Trophoblast cell (in vitro differentiated cells and primary cell): ENCODE measurements around the gene VKORC1L1.
"Not testable (repeated sequence)": the region's sequence is repeated elsewhere in the genome, so short reads cannot be mapped to it uniquely, and the experiment has no call there.

Source experiments
- DNase-seq, 2 donors: peaks; one replicate each; pipeline ENCODE4 v3.0.0-alpha.2; 2016
- H2AFZ ChIP-seq: 2 replicates; pipeline ENCODE4 v1.6.1; 2013; ENCODE audit warnings: low read length, moderate library complexity, mild to moderate bottlenecking; ENCODE audit not compliant: insufficient read depth, poor library complexity
- H2AK5ac ChIP-seq: 2 replicates; pipeline ENCODE4 v1.6.1; 2013; ENCODE audit warnings: mild to moderate bottlenecking, low read length
- H2BK120ac ChIP-seq: 2 replicates; pipeline ENCODE4 v1.6.1; 2013; ENCODE audit warnings: low read length, mild to moderate bottlenecking, moderate library complexity; ENCODE audit not compliant: insufficient read depth, poor library complexity
- H2BK12ac ChIP-seq: 2 replicates; pipeline ENCODE4 v1.6.1; 2013; ENCODE audit warnings: mild to moderate bottlenecking, low read length, moderate library complexity
- H2BK5ac ChIP-seq: 2 replicates; pipeline ENCODE4 v1.6.1; 2013; ENCODE audit warnings: low read length, low read depth, moderate library complexity, mild to moderate bottlenecking; ENCODE audit not compliant: poor library complexity
- H3K14ac ChIP-seq: 2 replicates; pipeline ENCODE4 v1.6.1; 2013; ENCODE audit warnings: mild to moderate bottlenecking, low read length
- H3K18ac ChIP-seq: 2 replicates; pipeline ENCODE4 v1.6.1; 2013; ENCODE audit warnings: mild to moderate bottlenecking, low read length
- H3K23ac ChIP-seq: 2 replicates; pipeline ENCODE4 v1.6.1; 2013; ENCODE audit warnings: low read length
- H3K27ac ChIP-seq: 2 replicates; pipeline ENCODE4 v1.5.1; 2013; ENCODE audit warnings: low read depth, mild to moderate bottlenecking, inconsistent platforms, low read length, moderate library complexity
- H3K27me3 ChIP-seq: 2 replicates; pipeline ENCODE4 v1.6.1; 2013; ENCODE audit warnings: inconsistent platforms, mild to moderate bottlenecking, low read length, moderate library complexity; ENCODE audit not compliant: insufficient read depth
- H3K36me3 ChIP-seq, 2 experiments: 1 replicate in 1 of 2; 2 replicates in 1 of 2; pipeline ENCODE4 v1.6.1; 2013; ENCODE audit warnings: low read length in 2 of 2, mild to moderate bottlenecking in 2 of 2, moderate library complexity in 1 of 2; ENCODE audit not compliant: insufficient read depth in 2 of 2, control insufficient read depth in 1 of 2
- H3K4ac ChIP-seq: 2 replicates; pipeline ENCODE4 v1.6.1; 2013; ENCODE audit warnings: low read depth, mild to moderate bottlenecking, low read length, moderate library complexity
- H3K4me1 ChIP-seq, 2 experiments: 1 replicate in 1 of 2; 2 replicates in 1 of 2; pipeline ENCODE4 v1.6.1; 2013; ENCODE audit warnings: low read length in 2 of 2, mild to moderate bottlenecking in 2 of 2, moderate library complexity in 1 of 2; ENCODE audit not compliant: insufficient read depth in 2 of 2, control insufficient read depth in 1 of 2
- H3K4me2 ChIP-seq: 2 replicates; pipeline ENCODE4 v1.6.1; 2013; ENCODE audit warnings: inconsistent platforms, mild to moderate bottlenecking, low read length, moderate library complexity
- H3K4me3 ChIP-seq: 2 replicates; pipeline ENCODE4 v1.5.1; 2013; ENCODE audit warnings: mild to moderate bottlenecking, low read depth, low read length, inconsistent platforms
- H3K79me1 ChIP-seq: one replicate; pipeline ENCODE4 v1.6.1; 2013; ENCODE audit warnings: low read length
- H3K79me2 ChIP-seq: 2 replicates; pipeline ENCODE4 v1.6.1; 2013; ENCODE audit warnings: low read length, mild to moderate bottlenecking; ENCODE audit not compliant: control insufficient read depth, insufficient read depth, poor library complexity
- H3K9ac ChIP-seq: 2 replicates; pipeline ENCODE4 v1.6.1; 2013; ENCODE audit warnings: mild to moderate bottlenecking, low read length
- H3K9me3 ChIP-seq: 2 replicates; pipeline ENCODE4 v1.6.1; 2013; ENCODE audit warnings: low read depth, mild to moderate bottlenecking, control low read depth, inconsistent platforms, low read length; ENCODE audit not compliant: insufficient read depth
- H4K12ac ChIP-seq: 2 replicates; pipeline ENCODE4 v1.6.1; 2013; ENCODE audit warnings: low read depth, mild to moderate bottlenecking, low read length, moderate library complexity
- H4K8ac ChIP-seq: 2 replicates; pipeline ENCODE4 v1.6.1; 2013; ENCODE audit warnings: low read depth, mild to moderate bottlenecking, low read length, moderate library complexity
- H4K91ac ChIP-seq: one replicate; pipeline ENCODE4 v1.6.1; 2013; ENCODE audit warnings: low read depth, mild to moderate bottlenecking, low read length, moderate library complexity
- whole genome bisulfite sequencing: extraction: QIAGEN DNeasy Blood & Tissue Kit; methylation state at CpG from one replicate; pipeline ENCODE4 v1.1.7; 2013; ENCODE audit warnings: missing lambda C conversion rate; ENCODE audit not compliant: insufficient read length, insufficient coverage; ENCODE audit errors: extremely low coverage; 5-methylcytosine and 5-hydroxymethylcytosine counted together

VKORC1L1 gene

GRCh38 chr7:65858660-65859059 lies 14.2 kb upstream of the VKORC1L1 start:
- not testable (repeated sequence) for H3K4me1 ChIP-seq, DNase-seq, H3K79me1 ChIP-seq, H2BK12ac ChIP-seq, H4K91ac ChIP-seq, H3K9ac ChIP-seq, H3K4me3 ChIP-seq, H3K23ac ChIP-seq, H4K12ac ChIP-seq, H2BK5ac ChIP-seq, H4K8ac ChIP-seq, H3K27me3 ChIP-seq, H3K14ac ChIP-seq, H2BK120ac ChIP-seq, H3K36me3 ChIP-seq, H3K27ac ChIP-seq, H2AFZ ChIP-seq, H3K4ac ChIP-seq, H3K79me2 ChIP-seq, H2AK5ac ChIP-seq, H3K9me3 ChIP-seq, H3K18ac ChIP-seq, H3K4me2 ChIP-seq
- WGBS: no CpG with 5 or more reads among the region's 4 CpGs

DNA sequence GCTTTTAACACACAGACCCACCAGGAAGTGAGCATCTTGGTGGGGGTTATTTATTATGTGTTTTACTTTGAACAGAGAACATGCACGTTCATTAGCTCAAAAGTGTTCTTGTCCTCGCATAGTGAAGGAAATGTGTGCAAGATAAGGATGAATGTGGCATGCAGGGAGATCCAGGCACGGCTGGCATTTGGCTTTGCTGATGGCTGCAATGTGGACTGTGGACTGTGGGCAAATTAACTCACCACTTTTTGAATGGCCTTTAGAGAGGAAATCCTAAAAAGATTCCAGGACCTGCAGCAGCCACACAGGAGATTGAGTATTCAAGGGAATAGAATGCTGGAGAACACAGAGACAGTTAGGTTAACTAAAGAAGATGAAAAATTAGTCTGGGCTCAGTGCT lies 6.6 kb upstream of the VKORC1L1 start:
- not testable (repeated sequence) for H2AFZ ChIP-seq, H4K12ac ChIP-seq, H3K9ac ChIP-seq, H3K23ac ChIP-seq, H2BK12ac ChIP-seq, H2AK5ac ChIP-seq, H3K27ac ChIP-seq, H3K4me1 ChIP-seq, H3K27me3 ChIP-seq, H2BK5ac ChIP-seq, H3K14ac ChIP-seq, H3K18ac ChIP-seq, H3K79me1 ChIP-seq, H3K9me3 ChIP-seq, H3K4me2 ChIP-seq, H2BK120ac ChIP-seq, H3K36me3 ChIP-seq, H3K4me3 ChIP-seq, H3K4ac ChIP-seq, H4K8ac ChIP-seq, H3K79me2 ChIP-seq, H4K91ac ChIP-seq, DNase-seq
- WGBS: no CpG with 5 or more reads among the region's 3 CpGs

DNA sequence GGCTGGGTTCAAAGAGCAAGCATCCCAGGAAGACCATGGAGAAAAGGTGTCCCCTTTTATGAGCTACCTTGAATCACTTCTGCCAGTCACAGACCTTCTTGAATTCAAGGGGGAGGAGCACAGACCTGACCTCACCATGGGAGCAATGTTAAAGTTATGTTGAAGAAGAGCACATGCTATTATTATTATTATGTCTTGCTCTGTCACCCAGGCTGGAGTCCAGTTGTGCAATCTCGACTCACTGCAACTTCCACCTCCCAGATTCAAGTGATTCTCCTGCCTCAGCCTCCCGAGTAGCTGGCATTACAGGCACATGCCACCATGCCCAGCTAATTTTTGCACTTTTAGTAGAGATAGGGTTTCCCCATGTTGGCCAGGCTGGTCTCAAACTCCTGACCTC lies 5.2 kb upstream of the VKORC1L1 start:
- H4K8ac ChIP-seq, H4K12ac ChIP-seq, H4K91ac ChIP-seq, H3K4me3 ChIP-seq, H3K79me1 ChIP-seq, DNase-seq, H2BK12ac ChIP-seq, H3K36me3 ChIP-seq, H3K27ac ChIP-seq, H3K9ac ChIP-seq, H3K79me2 ChIP-seq, H3K23ac ChIP-seq, H3K4me1 ChIP-seq, H3K27me3 ChIP-seq, H3K4ac ChIP-seq, H2BK5ac ChIP-seq, H3K9me3 ChIP-seq, H2AK5ac ChIP-seq, H3K4me2 ChIP-seq, H3K14ac ChIP-seq, H2BK120ac ChIP-seq, H2AFZ ChIP-seq, H3K18ac ChIP-seq: not testable (repeated sequence)
- no CpG with 5 or more reads among the region's 2 CpGs for WGBS

DNA sequence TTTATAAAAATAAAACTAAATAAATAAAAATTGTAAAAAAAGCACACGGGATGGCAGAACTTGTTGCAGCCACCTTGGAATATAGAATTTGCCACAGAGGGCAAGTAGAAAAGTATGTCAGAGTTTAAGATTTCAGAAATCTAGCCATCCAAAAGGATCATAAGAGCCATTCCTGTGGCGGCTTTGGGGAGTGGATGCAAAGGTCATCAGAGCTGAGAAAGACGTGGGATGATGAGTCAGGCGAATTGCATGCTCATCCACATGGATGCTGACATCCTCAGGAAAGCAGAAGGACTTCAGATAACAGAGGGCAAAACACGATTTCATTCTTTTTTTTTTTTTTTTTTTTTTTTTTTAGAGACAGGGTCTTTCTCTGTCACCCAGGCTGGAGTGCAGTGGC lies 3.6 kb upstream of the VKORC1L1 start:
- H3K27ac ChIP-seq, H2BK12ac ChIP-seq, H3K14ac ChIP-seq, H3K36me3 ChIP-seq, H3K27me3 ChIP-seq, H4K91ac ChIP-seq, H3K23ac ChIP-seq, H4K12ac ChIP-seq, H4K8ac ChIP-seq, H3K4me2 ChIP-seq, H2BK120ac ChIP-seq, H2BK5ac ChIP-seq, H3K18ac ChIP-seq, H2AK5ac ChIP-seq, H3K4ac ChIP-seq, H3K4me1 ChIP-seq, H3K9me3 ChIP-seq, H3K79me1 ChIP-seq, H2AFZ ChIP-seq, H3K4me3 ChIP-seq, H3K9ac ChIP-seq, H3K79me2 ChIP-seq: not testable (repeated sequence)
- WGBS: no CpG with 5 or more reads among the region's 5 CpGs
- peak; percentile 22 to 55 for DNase-seq
